ENCODE results near the gene MYBPC3.
A peak's percentile ranks its signal among the peaks of the same experiment; 100 is the strongest.

- TF ChIP-seq EZH2 (IDR thresholded peaks at IDR 0.05; ENCODE audit: borderline replicate concordance, control insufficient read depth, low read depth, low read length), result no peak
- TF ChIP-seq POLR2A (IDR thresholded peaks at IDR 0.05; ENCODE audit: low read depth, low read length), result no peak
- TF ChIP-seq EP300 (IDR thresholded peaks at IDR 0.05; ENCODE audit: borderline replicate concordance in 1 of 2, control insufficient read depth in 1 of 2, low read depth in 2 of 2, low read length in 2 of 2), result no peak
- TF ChIP-seq MAX (IDR thresholded peaks at IDR 0.05; ENCODE audit: low read depth, low read length), result no peak
- TF ChIP-seq NBN (IDR thresholded peaks at IDR 0.05), result 0 out of 2 replicates have a peak, but pooled peaks have one; percentile 53
- TF ChIP-seq BRCA1 (IDR thresholded peaks at IDR 0.05; ENCODE audit: low read depth, low read length), result no peak
- no peak for TF ChIP-seq CEBPB (IDR thresholded peaks at IDR 0.05; ENCODE audit: borderline replicate concordance in 1 of 2, low read depth in 2 of 2, low read length in 2 of 2)
- TF ChIP-seq SMC3 (IDR thresholded peaks at IDR 0.05; ENCODE audit: borderline replicate concordance, low read length), result no peak
- TF ChIP-seq ATF3 (IDR thresholded peaks at IDR 0.05; ENCODE audit: borderline replicate concordance, extremely low read depth, low read depth, low read length), result no peak
- no peak for TF ChIP-seq MTA3 (IDR thresholded peaks at IDR 0.05; ENCODE audit: borderline replicate concordance, low read length)
- TF ChIP-seq FOXM1 (IDR thresholded peaks at IDR 0.05; ENCODE audit: low read depth, low read length), result no peak
- no peak for TF ChIP-seq POLR2AphosphoS5 (IDR thresholded peaks at IDR 0.05; ENCODE audit: low read length)
- TF ChIP-seq NFYB (IDR thresholded peaks at IDR 0.05; ENCODE audit: insufficient read depth, low read depth, low read length), result no peak
Observed at GRCh38 chr11:47366020-47366490, 13.6 kb upstream of the MYBPC3 start.

Data from GM12878 (cell line).